ENCODE data around the gene MIDN. TPM values are rescaled to one million over a fixed set of nuclear protein-coding genes. Genes with fewer than 3 reads are reported as not detected.

MIDN gene
- total and polyA plus RNA-seq, 10 of the 15 experiments (the other 5 are each of a cell fraction or from before 2014, with no cell fraction given) = 0.38 to 51.5 (median 7.2) TPM

- TF ChIP-seq PKNOX1 (IDR thresholded peaks at IDR 0.05) (no peak), ASH2L (IDR thresholded peaks at IDR 0.05; ENCODE audit: borderline replicate concordance, low read depth) (no peak), SIN3A (IDR thresholded peaks at IDR 0.05; ENCODE audit: low read depth, low read length) (no peak), CREM (IDR thresholded peaks at IDR 0.05; ENCODE audit: low read depth) (peak; percentile 87), SREBF1 (IDR thresholded peaks at IDR 0.05; ENCODE audit: low read length) (no peak), NFXL1 (IDR thresholded peaks at IDR 0.05; ENCODE audit: borderline replicate concordance) (peak; percentile 70; the same call in 1 of the 2 replicates), MEF2B (IDR thresholded peaks at IDR 0.05; ENCODE audit: partially characterized antibody, poor library complexity, severe bottlenecking) (no peak), CBX5 (IDR thresholded peaks at IDR 0.05; ENCODE audit: low read depth) (no peak), FOXM1 (IDR thresholded peaks at IDR 0.05; ENCODE audit: low read depth, low read length) (no peak), BHLHE40 (IDR thresholded peaks at IDR 0.05; ENCODE audit: borderline replicate concordance in 1 of 2, low read depth in 2 of 2, low read length in 1 of 2) (peak; percentile 78 to 94; a peak in 3 of 4 replicates), KAT2A (conservative IDR thresholded peaks at IDR 0.05; ENCODE audit: control insufficient read depth, low read depth, low read length) (no peak), RAD21 (IDR thresholded peaks at IDR 0.05; ENCODE audit: insufficient read depth, low read depth, low read length) (peak; percentile 77), ZNF592 (IDR thresholded peaks at IDR 0.05) (peak; percentile 88), MLLT1 (IDR thresholded peaks at IDR 0.05) (no peak), JUND (IDR thresholded peaks at IDR 0.05; ENCODE audit: low read depth, low read length) (peak; percentile 92), ZBTB33 (IDR thresholded peaks at IDR 0.05) (no peak), HCFC1 (IDR thresholded peaks at IDR 0.05; ENCODE audit: low read length) (peak; percentile 42), SUPT20H (IDR thresholded peaks at IDR 0.05; ENCODE audit: borderline replicate concordance, control insufficient read depth, low read depth, low read length) (no peak), TCF12 (IDR thresholded peaks at IDR 0.05; ENCODE audit: low read depth, low read length) (peak; percentile 65), NBN (IDR thresholded peaks at IDR 0.05) (no peak), CEBPB (IDR thresholded peaks at IDR 0.05; ENCODE audit: borderline replicate concordance in 1 of 2, low read depth in 2 of 2, low read length in 2 of 2) (no peak)
Observed at GRCh38 chr19:1239796-1240737, 8.3 kb upstream of the MIDN start (continued).

Data from GM12878 (cell line).